ENCODE data around the gene TRAF7.

DNA sequence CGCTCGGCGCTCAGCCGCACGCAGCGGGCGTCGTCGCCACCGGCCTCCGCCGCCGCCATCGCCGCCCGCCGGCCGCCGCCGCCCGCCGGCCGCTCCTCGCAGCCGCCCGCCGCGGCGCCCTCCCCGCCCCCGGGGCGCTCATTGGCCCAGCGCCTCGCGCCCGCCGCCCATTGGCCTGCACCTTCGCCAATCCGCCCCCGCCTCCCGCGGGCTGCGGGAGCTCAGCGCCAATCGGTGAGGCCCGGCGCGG lies 59.1 kb downstream of the TRAF7 start, which contains the start of gene PGP:
- no peak for TF ChIP-seq CTCF (IDR thresholded peaks at IDR 0.05)
- TF ChIP-seq POLR2AphosphoS5 (IDR thresholded peaks at IDR 0.05) = no peak
- no peak for TF ChIP-seq POLR2A (IDR thresholded peaks at IDR 0.05; ENCODE audit: low read depth)
- no peak for TF ChIP-seq EP300 (IDR thresholded peaks at IDR 0.05)
